ENCODE data around the gene DAAM2. TPM values are rescaled to one million over a fixed set of nuclear protein-coding genes. Genes with fewer than 3 reads are reported as not detected.

The DAAM2 gene
- total RNA-seq, 1 experiment from 2014 or later = not detected

DNA sequence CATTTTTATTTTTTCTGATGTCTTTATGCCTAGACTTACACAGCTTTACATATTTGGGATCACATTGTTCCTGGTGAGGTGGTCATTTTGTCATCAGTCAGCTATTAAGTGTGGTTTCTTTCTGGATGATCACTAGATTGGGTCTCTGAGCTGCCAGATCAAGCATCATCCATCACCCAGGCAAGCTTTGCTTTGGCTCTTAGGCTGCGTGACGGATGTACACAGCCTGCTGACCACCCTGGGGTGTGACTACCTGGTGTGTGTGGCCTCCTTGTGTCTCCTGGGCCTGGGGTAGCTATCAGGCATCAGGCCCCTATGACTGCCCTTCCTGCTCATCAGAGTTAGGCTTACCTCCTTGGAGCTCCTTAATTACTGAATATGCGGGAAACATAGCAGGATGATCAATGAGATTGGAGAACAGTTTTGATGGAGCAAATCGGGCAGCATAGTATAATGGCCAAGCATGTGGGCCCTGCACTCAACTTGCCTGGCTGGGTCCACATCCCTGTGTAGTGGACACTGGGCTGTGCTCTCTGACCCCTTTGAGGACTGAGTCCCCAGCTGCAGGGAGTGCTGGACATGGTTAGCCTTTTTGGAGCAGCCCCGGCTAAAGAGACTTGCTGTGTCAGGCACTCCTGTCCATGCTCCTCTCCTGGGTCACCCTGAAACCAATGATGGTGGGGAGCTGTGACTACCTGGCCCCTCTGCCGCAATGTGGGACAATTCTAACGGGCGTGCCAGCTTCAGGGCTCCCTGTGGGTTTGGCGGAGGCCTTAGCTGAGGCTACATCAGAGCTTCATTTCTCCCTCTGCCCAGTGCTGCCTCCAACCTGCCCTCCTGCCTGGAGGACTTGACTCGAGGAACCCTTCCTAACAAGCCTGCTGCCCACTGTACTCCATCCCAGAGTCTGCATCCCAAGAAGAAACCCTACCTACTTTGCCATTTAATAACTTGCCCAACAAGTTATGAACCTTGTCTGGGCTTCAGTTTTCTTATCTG, 8.2 kb downstream of the DAAM2 start:
- Histone ChIP-seq H3K27me3 (replicated peaks; ENCODE audit: control insufficient read depth, insufficient read depth, low read length) (no peaks in the 10 kb centered on the region), H3K36me3 (ENCODE audit: control insufficient read depth, insufficient read depth, low read length) (no peaks in the 10 kb centered on the region), H3K4me1 (no peaks in the 10 kb centered on the region), H3K4me3 (ENCODE audit: low read depth, low read length) (no peak overlapping the region), H3K9me3 (no peaks in the 10 kb centered on the region)
- TF ChIP-seq, protein P1, sequence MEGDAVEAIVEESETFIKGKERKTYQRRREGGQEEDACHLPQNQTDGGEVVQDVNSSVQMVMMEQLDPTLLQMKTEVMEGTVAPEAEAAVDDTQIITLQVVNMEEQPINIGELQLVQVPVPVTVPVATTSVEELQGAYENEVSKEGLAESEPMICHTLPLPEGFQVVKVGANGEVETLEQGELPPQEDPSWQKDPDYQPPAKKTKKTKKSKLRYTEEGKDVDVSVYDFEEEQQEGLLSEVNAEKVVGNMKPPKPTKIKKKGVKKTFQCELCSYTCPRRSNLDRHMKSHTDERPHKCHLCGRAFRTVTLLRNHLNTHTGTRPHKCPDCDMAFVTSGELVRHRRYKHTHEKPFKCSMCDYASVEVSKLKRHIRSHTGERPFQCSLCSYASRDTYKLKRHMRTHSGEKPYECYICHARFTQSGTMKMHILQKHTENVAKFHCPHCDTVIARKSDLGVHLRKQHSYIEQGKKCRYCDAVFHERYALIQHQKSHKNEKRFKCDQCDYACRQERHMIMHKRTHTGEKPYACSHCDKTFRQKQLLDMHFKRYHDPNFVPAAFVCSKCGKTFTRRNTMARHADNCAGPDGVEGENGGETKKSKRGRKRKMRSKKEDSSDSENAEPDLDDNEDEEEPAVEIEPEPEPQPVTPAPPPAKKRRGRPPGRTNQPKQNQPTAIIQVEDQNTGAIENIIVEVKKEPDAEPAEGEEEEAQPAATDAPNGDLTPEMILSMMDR (IDR thresholded peaks at IDR 0.05; ENCODE audit: insufficient read depth in 1 of 2, low read depth in 1 of 2, low read length in 1 of 2, severe bottlenecking in 1 of 2, unreplicated experiment in 1 of 2) = no peak
- DNase-seq = no peak
- H3K27ac Mint-ChIP-seq (ENCODE audit: unreplicated experiment) = no peak overlapping the region
- no peak overlapping the region for H3K4me3 Mint-ChIP-seq (ENCODE audit: unreplicated experiment)
- ChIA-PET CTCF (no interaction called here), POLR2A (no interaction called here)
- no peaks in the 10 kb centered on the region for H3K9me3 Mint-ChIP-seq (ENCODE audit: unreplicated experiment)
- intact Hi-C loops (cut with micrococcal nuclease; ENCODE audit: unreplicated experiment) = no loop called here
- peaks cover 7% of the 10 kb centered on the region for H3K4me1 Mint-ChIP-seq (ENCODE audit: low read depth, unreplicated experiment)
- no peaks in the 10 kb centered on the region for H3K36me3 Mint-ChIP-seq (ENCODE audit: insufficient read depth, unreplicated experiment)
- BruUV-seq (replicated peaks) = no TSS peak
- peaks cover 14% of the 10 kb centered on the region for H3K27me3 Mint-ChIP-seq (ENCODE audit: insufficient read depth, unreplicated experiment)

DNA sequence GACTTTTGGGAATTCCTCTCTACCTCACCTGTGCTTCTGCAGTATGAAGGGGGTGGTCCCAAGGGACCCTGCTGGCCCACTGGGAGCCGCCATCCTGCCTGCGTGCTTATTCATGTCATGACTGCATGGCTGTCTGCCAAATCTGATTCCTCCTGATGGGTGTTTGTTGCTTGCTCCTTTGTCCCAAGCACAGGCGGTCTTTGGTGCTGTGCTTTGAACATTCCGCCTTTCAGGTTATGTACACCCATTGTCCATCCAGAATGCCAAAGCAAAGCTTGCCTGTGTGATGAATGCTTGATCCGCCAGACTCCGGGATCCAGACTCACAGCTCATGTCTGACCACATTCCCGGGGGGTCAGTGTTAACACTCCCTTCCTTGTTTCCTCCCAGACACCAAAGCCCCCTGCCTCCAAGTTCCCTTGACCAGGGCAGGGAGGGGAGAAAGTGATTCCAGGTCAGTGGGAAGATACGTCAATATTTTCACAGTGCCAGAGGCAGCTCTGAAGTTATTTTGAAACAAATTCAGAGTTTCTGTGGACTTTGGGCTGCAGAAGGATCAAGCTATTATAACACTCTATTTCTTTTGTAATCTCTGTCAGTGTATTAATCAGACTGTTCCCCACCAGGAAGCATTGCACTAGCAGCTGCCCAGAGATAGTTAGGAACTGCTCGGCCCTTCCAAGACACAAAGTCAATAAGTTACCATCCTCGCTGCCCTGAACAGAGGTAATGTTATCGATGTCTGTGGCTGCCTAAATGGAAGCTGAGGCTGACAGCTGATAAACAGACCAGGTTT, 9.5 kb downstream of the DAAM2 start:
- Mint-ChIP-seq H3K4me1 (ENCODE audit: low read depth, unreplicated experiment) (peaks cover 7% of the 10 kb centered on the region), H3K4me3 (ENCODE audit: unreplicated experiment) (no peak overlapping the region), H3K27ac (ENCODE audit: unreplicated experiment) (no peak overlapping the region), H3K36me3 (ENCODE audit: insufficient read depth, unreplicated experiment) (no peaks in the 10 kb centered on the region), H3K9me3 (ENCODE audit: unreplicated experiment) (no peaks in the 10 kb centered on the region), H3K27me3 (ENCODE audit: insufficient read depth, unreplicated experiment) (peaks cover 14% of the 10 kb centered on the region)
- intact Hi-C loops (cut with micrococcal nuclease; ENCODE audit: unreplicated experiment) = no loop called here
- ChIA-PET POLR2A (no interaction called here), CTCF (no interaction called here)
- H3K4me1 ChIP-seq = no peaks in the 10 kb centered on the region
- no peaks in the 10 kb centered on the region for H3K27me3 ChIP-seq (replicated peaks; ENCODE audit: control insufficient read depth, insufficient read depth, low read length)
- TF ChIP-seq, protein P1 (IDR thresholded peaks at IDR 0.05; ENCODE audit: insufficient read depth in 1 of 2, low read depth in 1 of 2, low read length in 1 of 2, severe bottlenecking in 1 of 2, unreplicated experiment in 1 of 2) = no peak
- H3K4me3 ChIP-seq (ENCODE audit: low read depth, low read length) = no peak overlapping the region
- H3K9me3 ChIP-seq = no peaks in the 10 kb centered on the region
- DNase-seq = peak; percentile 12 to 42
- no TSS peak for BruUV-seq (replicated peaks)
- no peaks in the 10 kb centered on the region for H3K36me3 ChIP-seq (ENCODE audit: control insufficient read depth, insufficient read depth, low read length)

DNA sequence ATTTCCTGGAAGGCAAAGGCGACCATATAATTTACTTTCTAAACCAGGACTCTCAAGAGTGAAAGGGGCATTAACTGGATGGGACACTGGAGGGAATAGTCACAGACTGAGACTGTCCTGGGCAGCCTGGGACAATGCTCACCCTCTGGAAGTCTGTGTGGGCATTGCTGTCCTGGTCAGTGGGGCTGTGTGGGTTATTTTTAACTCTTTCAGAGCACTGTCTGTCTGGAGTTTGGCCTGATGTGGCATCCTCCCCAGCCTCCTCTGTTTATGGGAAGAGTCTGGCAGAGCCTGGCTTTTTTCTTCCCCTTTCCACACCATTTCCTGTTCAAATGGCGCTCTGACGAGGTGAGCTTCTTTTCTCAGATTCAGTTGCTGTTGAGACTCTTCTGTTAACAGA, 11.7 kb downstream of the DAAM2 start:
- intact Hi-C loops (cut with micrococcal nuclease; ENCODE audit: unreplicated experiment) = no loop called here
- Histone ChIP-seq H3K36me3 (ENCODE audit: control insufficient read depth, insufficient read depth, low read length) (no peaks in the 10 kb centered on the region), H3K9me3 (no peaks in the 10 kb centered on the region), H3K4me1 (no peaks in the 10 kb centered on the region), H3K27me3 (replicated peaks; ENCODE audit: control insufficient read depth, insufficient read depth, low read length) (no peaks in the 10 kb centered on the region), H3K4me3 (ENCODE audit: low read depth, low read length) (no peak overlapping the region)
- no peaks in the 10 kb centered on the region for H3K36me3 Mint-ChIP-seq (ENCODE audit: insufficient read depth, unreplicated experiment)
- CTCF ChIA-PET = no interaction called here
- no TSS peak for BruUV-seq (replicated peaks)
- no peak overlapping the region for H3K27ac Mint-ChIP-seq (ENCODE audit: unreplicated experiment)
- TF ChIP-seq, protein P1 (IDR thresholded peaks at IDR 0.05; ENCODE audit: insufficient read depth in 1 of 2, low read depth in 1 of 2, low read length in 1 of 2, severe bottlenecking in 1 of 2, unreplicated experiment in 1 of 2) = no peak
- H3K27me3 Mint-ChIP-seq (ENCODE audit: insufficient read depth, unreplicated experiment) = peaks cover 17% of the 10 kb centered on the region
- H3K4me1 Mint-ChIP-seq (ENCODE audit: low read depth, unreplicated experiment) = peaks cover 7% of the 10 kb centered on the region
- H3K9me3 Mint-ChIP-seq (ENCODE audit: unreplicated experiment) = no peaks in the 10 kb centered on the region
- DNase-seq = no peak
- H3K4me3 Mint-ChIP-seq (ENCODE audit: unreplicated experiment) = no peak overlapping the region
- POLR2A ChIA-PET = no interaction called here

Data from Caco-2 (cell line).